ENCODE results near the gene MRGPRG.

GRCh38 chr11:3227568-3228444, 9.2 kb upstream of the MRGPRG start:
- TF ChIP-seq RFX5 (IDR thresholded peaks at IDR 0.05) (no peak), CTCF (IDR thresholded peaks at IDR 0.05) (no peak), PBX3 (IDR thresholded peaks at IDR 0.05) (no peak), EP300 (IDR thresholded peaks at IDR 0.05) (no peak), MYC (IDR thresholded peaks at IDR 0.05; ENCODE audit: borderline replicate concordance, low read length) (no peak), ZC3H11A (IDR thresholded peaks at IDR 0.05) (no peak), POLR2A (IDR thresholded peaks at IDR 0.05; ENCODE audit: low read length) (no peak), HMGXB4 (CRISPR knock-in tag; IDR thresholded peaks at IDR 0.05; ENCODE audit: borderline replicate concordance) (no peak), RAD21 (conservative IDR thresholded peaks at IDR 0.05 in 1 of 2, IDR thresholded peaks at IDR 0.05 in 1 of 2) (no peak), ELK1 (IDR thresholded peaks at IDR 0.05; ENCODE audit: low read depth, low read length) (no peak)
